Smooth muscle cell (in vitro differentiated cells): Measurements from ENCODE around the gene NDUFA3. TPM values are rescaled to one million over a fixed set of nuclear protein-coding genes. Genes with fewer than 3 reads are reported as not detected.

Experiments used
- DNase-seq: peaks from one replicate; lab custom pipeline; 2025; ENCODE audit not compliant: unreplicated experiment; lab: John Stamatoyannopoulos, UW
- H2AFZ ChIP-seq: fragments of 200-600 bp; sonication (generic); 2 replicates; pipeline ENCODE4 v1.6.0; 2016; ENCODE audit warnings: antibody characterized with exemption, low read depth, mild to moderate bottlenecking
- H3F3A ChIP-seq: fragments of 200-600 bp; sonication (generic); 2 replicates; pipeline ENCODE4 v1.6.0; 2017; ENCODE audit warnings: antibody characterized with exemption, low read depth
- H3K27ac ChIP-seq: fragments of 200-600 bp; sonication (generic); 2 replicates; pipeline ENCODE4 v1.5.1; 2016; ENCODE audit warnings: low read depth, mild to moderate bottlenecking
- H3K27me3 ChIP-seq: fragments of 200-600 bp; sonication (generic); 2 replicates; pipeline ENCODE4 v1.6.1; 2016; ENCODE audit warnings: low read depth, mild to moderate bottlenecking
- H3K36me3 ChIP-seq: fragments of 200-600 bp; sonication (generic); 2 replicates; pipeline ENCODE4 v1.5.1; 2016; ENCODE audit warnings: low read depth
- H3K4me1 ChIP-seq: fragments of 200-600 bp; sonication (generic); 2 replicates; pipeline ENCODE4 v1.5.1; 2016; ENCODE audit warnings: low read depth
- H3K4me2 ChIP-seq: fragments of 200-600 bp; sonication (generic); 2 replicates; pipeline ENCODE4 v1.6.0; 2016; ENCODE audit warnings: mild to moderate bottlenecking
- H3K4me3 ChIP-seq: fragments of 200-600 bp; sonication (generic); 2 replicates; pipeline ENCODE4 v1.5.1; 2016; ENCODE audit warnings: mild to moderate bottlenecking
- H3K79me2 ChIP-seq: fragments of 200-600 bp; sonication (generic); 2 replicates; pipeline ENCODE4 v1.6.0; 2016; ENCODE audit warnings: low read depth, mild to moderate bottlenecking
- H3K9ac ChIP-seq: fragments of 200-600 bp; sonication (generic); 2 replicates; pipeline ENCODE4 v1.6.0; 2016; ENCODE audit warnings: low read depth
- H3K9me3 ChIP-seq: fragments of 200-600 bp; sonication (generic); replicated peaks from 2 replicates; pipeline ENCODE4 v1.5.1; 2016; ENCODE audit warnings: low read depth
- H4K20me1 ChIP-seq: fragments of 200-600 bp; sonication (generic); 2 replicates; pipeline ENCODE4 v1.6.0; 2016; ENCODE audit warnings: low read depth
- CTCF ChIP-seq: fragments of 200-600 bp; sonication (generic); IDR thresholded peaks from 2 replicates; pipeline ENCODE4 v1.5.1; 2017; ENCODE audit warnings: borderline replicate concordance, mild to moderate bottlenecking, antibody characterized with exemption; ENCODE audit not compliant: insufficient read depth, poor library complexity, severe bottlenecking
- WGBS: methylation state at CpG from one replicate; pipeline ENCODE4 v1.1.7; 2016; ENCODE audit warnings: low lambda C conversion rate; 5-methylcytosine and 5-hydroxymethylcytosine counted together
- polyA plus RNA-seq: library from polyadenylated mRNA; unstranded; fragments of >200 nt; fragmentation: Nextera tagmentation; extraction: Ambion mirVana; gene quantifications from 2 replicates; pipeline ENCODE4 v1.2.1, GENCODE V29; 2016
- total RNA-seq: library from RNA; depleted of rRNA; stranded (reverse); fragments of >200 nt; gene quantifications from 2 replicates; pipeline ENCODE4 v1.2.3, GENCODE V29; 2014

The NDUFA3 gene
- total and polyA plus RNA-seq, 2 experiments from 2014 or later: 29.8 to 249 TPM

GRCh38 chr19:54154603-54155345 lies 52.1 kb downstream of the NDUFA3 start:
- no peak for DNase-seq
- 92% methylated on average over 18 of the region's 18 CpGs for WGBS
- no peak for TF ChIP-seq CTCF
- H2AFZ ChIP-seq: no peak overlapping the region
- H3K4me1 ChIP-seq: peaks cover 8% of the 10 kb centered on the region
- no peak overlapping the region for H3K4me3 ChIP-seq
- H3K9ac ChIP-seq: no peak overlapping the region
- H3K27me3 ChIP-seq: no peaks in the 10 kb centered on the region
- no peak overlapping the region for H3K27ac ChIP-seq
- peaks cover 9% of the 10 kb centered on the region for H4K20me1 ChIP-seq
- peaks cover 29% of the 10 kb centered on the region for H3F3A ChIP-seq
- no peaks in the 10 kb centered on the region for H3K9me3 ChIP-seq
- no peak overlapping the region for H3K4me2 ChIP-seq
- peaks cover 6% of the 10 kb centered on the region for H3K79me2 ChIP-seq
- no peaks in the 10 kb centered on the region for H3K36me3 ChIP-seq

GRCh38 chr19:54155694-54156093 lies 53.0 kb downstream of the NDUFA3 start:
- Histone ChIP-seq H3K36me3 (no peaks in the 10 kb centered on the region), H3K4me2 (no peak overlapping the region), H3K4me3 (no peak overlapping the region), H4K20me1 (peaks cover 9% of the 10 kb centered on the region), H3K9ac (no peak overlapping the region), H3K9me3 (no peaks in the 10 kb centered on the region), H3F3A (peaks cover 29% of the 10 kb centered on the region), H3K27me3 (no peaks in the 10 kb centered on the region), H3K4me1 (peaks cover 10% of the 10 kb centered on the region), H3K27ac (no peak overlapping the region), H2AFZ (no peak overlapping the region), H3K79me2 (peaks cover 6% of the 10 kb centered on the region)
- no peak for TF ChIP-seq CTCF
- no peak for DNase-seq
- 99% methylated on average over 19 of the region's 19 CpGs for WGBS

GRCh38 chr19:54156490-54156889 lies 53.8 kb downstream of the NDUFA3 start:
- H3K36me3 ChIP-seq: no peaks in the 10 kb centered on the region
- peaks cover 29% of the 10 kb centered on the region for H3F3A ChIP-seq
- DNase-seq: no peak
- H3K9me3 ChIP-seq: no peaks in the 10 kb centered on the region
- H3K79me2 ChIP-seq: peaks cover 6% of the 10 kb centered on the region
- H3K4me2 ChIP-seq: no peak overlapping the region
- no peak for TF ChIP-seq CTCF
- no peak overlapping the region for H3K4me3 ChIP-seq
- H3K27ac ChIP-seq: no peak overlapping the region
- WGBS: 96% methylated on average over 11 of the region's 11 CpGs
- H3K27me3 ChIP-seq: no peaks in the 10 kb centered on the region
- H2AFZ ChIP-seq: no peak overlapping the region
- peaks cover 9% of the 10 kb centered on the region for H4K20me1 ChIP-seq
- H3K4me1 ChIP-seq: peaks cover 11% of the 10 kb centered on the region
- no peak overlapping the region for H3K9ac ChIP-seq

- peaks cover 9% of the 10 kb centered on the region for H4K20me1 ChIP-seq
- no peaks in the 10 kb centered on the region for H3K36me3 ChIP-seq
- WGBS: 85% methylated on average over 3 of the region's 3 CpGs
- H2AFZ ChIP-seq: no peak overlapping the region
- H3K79me2 ChIP-seq: peaks cover 6% of the 10 kb centered on the region
- H3K4me2 ChIP-seq: no peak overlapping the region
- H3K9me3 ChIP-seq: no peaks in the 10 kb centered on the region
- H3K4me3 ChIP-seq: no peak overlapping the region
- no peak overlapping the region for H3K27ac ChIP-seq
- DNase-seq: no peak
- TF ChIP-seq CTCF: no peak
- H3F3A ChIP-seq: peaks cover 29% of the 10 kb centered on the region
- H3K9ac ChIP-seq: no peak overlapping the region
- H3K4me1 ChIP-seq: peaks cover 11% of the 10 kb centered on the region
- H3K27me3 ChIP-seq: no peaks in the 10 kb centered on the region
Measured at GRCh38 chr19:54156953-54157352, 54.3 kb downstream of the NDUFA3 start.
